CD4-positive, alpha-beta T cell treated with Interleukin-4 for 1 hour (primary cell): ENCODE measurements around the gene STXBP6.

Experiments
- DNase-seq, 2 donors: peaks; one replicate each; pipeline ENCODE4 v3.0.0-alpha.2; 2020 to 2022

Gene STXBP6

DNA sequence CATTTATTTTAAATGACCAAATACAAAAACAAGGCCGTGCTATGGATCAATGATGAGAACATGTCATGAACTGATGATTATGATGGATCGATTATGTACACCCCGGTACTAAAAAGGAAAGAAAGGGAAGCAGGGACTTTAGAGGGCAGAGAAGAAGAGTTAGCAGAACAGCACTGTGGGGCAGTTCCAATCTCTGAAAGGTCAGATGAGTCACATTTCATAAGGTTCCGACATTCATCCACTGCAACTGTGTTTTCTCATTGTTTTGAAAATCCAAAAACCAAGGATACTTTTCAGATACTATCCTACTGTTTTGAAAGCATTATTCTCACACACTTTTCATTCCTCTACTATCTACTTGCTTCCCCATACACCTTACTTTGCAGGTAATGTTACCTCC lies 169.3 kb downstream of the STXBP6 start:
- DNase-seq: no peak

DNA sequence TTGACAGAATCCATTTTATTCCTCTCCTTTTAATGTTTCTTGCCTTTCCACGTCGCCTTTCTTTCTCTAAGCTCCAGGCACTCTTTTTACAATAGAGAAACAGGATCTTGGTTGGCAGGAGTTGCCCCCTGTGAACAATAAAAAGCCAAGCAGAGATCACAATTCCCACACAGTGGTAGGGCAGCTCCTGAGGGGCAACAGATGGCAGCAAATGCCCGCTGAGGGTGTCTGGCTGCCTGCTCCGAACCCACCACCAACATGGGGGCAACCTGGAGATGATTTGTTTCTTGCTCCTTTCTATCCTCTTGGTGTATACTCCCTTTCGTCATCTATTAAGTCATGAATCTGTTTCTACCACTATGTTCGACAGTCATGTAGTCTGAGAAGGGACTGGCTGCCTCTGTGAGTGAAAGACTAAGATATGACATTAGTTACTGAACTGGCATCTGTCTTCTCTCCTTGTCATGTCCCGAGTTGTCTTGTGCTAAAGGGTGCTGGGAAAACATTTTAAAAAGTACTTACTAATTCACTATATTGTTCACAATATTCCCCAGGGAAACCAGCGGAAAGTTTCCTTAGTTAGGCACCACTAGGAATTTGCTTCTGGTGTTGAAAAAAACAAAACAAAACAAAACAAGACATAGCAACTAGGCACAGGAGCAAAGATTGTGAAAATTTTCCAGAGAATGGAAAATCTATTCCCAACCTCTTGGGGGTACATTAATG lies 170.1 kb downstream of the STXBP6 start:
- no peak for DNase-seq

DNA sequence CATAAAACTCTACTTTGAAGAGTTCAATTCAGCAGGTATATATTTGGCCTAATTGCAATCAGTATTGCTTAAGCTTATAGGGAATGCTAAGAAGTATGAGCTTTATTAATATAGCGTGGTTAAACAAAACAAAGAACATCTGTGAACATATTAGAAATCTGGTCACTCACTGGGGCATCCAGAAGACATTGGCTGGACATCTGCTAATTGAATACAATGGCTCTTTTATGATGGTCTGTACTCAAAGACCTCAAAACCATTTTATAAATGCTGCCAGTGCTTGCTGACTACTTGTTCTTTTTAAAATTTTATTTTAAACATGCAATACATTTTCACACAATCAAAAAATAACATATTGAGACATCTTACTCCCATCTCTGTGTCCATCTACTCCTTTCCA lies 173.0 kb downstream of the STXBP6 start:
- no peak for DNase-seq

DNA sequence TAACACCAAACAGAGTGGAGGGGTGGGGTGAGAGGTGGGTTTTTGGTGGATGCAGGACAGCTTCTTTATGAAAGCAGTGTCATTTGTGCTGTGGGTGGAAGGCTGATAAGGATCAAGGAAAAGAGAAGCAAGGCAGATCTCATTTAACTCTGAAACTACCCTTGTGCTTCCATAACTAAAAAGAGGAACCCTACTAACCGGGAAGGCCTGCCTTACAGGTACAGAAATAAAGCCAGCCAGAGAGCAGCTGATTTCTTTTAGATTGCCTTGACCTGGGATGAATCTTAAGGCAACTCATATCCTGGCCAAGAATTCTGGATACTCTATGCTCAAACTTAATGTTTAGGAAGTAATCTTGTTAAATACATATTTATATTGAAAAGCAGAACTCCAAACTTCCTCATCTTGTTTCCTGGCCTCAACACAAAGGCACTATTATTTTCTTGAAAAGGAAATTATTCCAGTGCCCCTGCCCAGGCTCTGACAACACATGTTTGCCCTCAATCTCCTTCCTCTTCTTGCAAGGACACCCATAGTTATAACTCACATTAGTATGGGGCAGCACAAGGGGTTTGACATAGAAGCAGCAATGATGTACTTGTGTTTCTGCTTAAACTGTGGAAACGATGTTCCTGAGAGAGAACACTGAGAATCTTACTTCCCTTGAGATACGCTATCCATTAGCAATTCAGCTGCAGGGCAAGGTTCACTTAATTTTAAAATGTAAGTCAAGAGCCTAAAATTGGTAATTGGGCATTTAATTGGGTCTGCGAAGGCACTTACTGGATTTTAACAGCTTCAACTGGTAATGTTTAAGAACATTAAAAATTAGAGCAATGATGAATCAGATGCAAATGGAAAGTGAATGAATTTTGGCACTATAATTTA lies 173.7 kb downstream of the STXBP6 start:
- DNase-seq: peak in 1 of 2 donors; percentile 0

DNA sequence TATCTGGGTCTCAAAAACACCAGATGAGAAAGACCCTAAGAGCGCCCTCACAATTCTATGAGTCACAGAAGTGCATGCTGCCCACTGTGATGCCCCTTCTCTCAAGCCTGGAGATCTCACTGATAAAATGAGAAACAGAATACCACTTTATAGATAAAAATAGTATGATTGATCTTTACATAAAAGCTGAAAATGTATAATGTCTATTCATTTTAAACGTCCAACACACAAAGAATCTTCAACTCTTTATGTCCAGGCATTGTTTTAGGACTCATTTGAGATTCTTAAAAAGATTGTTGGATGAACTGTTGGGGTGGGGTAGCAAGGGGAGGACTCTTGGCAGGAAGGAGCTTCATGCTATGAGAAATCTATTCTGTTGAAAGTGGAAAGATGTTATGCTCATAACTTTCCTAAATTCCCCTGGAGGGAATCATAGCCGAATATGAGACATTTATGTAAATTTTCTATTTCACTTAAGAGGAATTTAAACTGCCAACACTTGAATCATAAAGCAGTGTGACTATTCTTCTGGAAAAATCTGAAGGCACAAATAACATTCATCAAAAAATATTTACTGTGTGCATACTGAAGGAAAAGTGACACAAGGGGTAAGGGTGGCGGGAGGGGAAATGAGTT lies 174.6 kb downstream of the STXBP6 start:
- no peak for DNase-seq

DNA sequence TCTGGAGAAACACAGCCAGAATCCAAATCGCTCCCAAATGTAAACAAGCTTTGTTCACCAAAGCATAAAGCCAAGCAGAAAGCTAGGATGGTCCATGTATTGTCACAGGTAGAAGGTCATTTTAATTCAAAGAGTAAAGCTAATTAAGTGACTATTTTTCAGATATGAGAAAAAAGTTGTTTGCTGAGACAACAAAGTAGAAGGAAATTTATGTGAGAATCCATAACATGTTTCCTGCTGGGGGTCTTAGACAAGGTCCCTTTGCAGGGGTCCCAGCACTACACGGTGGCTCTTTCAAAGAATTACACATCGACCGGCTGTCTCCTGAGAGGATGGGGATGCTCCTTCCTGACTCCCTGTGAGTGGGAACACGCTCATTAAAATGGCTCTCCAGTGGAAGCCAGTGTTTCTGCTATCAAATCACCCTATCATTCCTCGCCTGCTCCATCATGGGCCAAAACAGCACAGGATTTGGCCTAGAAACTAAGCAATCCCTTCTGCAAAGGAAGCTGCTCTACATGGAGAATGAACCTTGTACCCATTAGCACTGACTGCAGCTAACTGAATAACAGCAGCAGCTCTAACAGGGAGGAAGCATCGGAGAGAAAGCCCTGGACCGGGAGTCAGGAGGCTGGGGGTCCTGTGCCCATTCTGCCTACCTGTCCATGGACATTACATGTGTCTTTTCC lies 175.3 kb downstream of the STXBP6 start:
- no peak for DNase-seq

DNA sequence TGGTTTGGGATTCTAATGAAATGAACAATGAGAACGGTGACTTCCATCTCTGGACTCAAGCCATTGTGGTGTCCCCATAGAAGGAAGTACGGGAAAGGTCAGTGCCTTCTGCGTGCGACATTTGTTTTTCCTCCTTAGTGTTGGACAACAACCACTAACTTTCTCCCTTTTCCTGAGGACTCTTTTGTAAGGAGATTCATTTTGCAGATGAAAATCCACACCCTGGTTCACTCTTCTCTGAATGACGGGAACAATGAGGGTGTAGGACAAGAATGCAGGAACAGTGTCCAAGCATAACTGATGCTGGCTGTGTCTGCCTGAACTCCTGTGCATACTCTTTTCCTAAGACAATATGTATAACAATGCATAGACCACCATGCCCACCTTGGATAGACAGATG lies 176.4 kb downstream of the STXBP6 start:
- no peak for DNase-seq

DNA sequence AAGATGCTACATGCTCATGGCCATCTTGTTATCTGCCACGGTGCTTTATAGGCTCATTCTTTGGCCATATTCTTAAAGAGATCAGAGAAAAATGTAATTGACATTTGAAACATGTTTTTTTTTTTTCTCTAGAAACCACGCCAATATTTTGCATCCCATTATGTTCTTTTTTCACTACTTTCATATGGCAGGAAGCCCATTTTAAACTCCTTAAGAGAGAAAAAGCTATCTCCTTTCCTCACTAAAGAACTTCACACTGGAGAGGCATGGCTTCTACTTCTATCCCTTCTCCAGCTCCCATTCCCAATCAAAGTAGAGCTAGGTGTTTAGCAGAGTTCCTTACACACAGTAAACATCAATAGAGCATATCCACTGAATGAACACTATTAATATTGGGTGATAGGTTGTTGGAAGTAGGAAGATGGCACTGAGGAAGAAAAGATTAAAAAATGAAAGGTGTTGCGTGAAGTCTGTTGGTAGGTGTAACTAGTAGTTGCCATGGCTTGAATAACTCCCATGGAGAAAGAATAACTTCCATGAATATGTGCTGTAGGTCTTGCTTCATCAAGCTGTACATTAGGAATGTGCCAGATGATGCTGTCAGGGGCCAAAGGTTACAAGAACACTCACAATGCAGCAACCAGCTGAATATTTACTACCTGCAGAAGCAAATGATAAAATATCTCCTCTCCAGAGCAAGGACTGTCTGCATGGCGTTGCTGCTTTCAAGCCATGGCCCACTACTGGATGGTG lies 178.8 kb downstream of the STXBP6 start:
- DNase-seq: no peak

DNA sequence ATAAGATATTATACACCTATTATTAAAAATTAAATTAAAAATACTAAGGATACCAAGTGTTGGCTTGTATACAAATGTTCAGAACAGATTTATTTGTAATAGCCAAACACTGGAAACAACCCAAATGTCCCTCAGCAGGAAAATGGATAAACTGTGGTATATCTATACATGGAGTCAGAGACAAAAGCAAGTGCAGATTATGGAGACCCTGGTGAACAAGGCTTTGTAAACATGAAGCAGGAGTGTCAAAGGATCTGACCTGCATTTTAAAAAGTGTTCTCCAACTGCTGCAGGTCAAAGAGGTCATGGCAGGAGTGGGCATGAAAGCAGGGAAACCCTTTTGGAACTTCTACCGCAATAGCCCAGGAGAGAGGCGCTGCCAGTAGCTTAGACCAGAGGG lies 181.6 kb downstream of the STXBP6 start:
- no peak for DNase-seq

DNA sequence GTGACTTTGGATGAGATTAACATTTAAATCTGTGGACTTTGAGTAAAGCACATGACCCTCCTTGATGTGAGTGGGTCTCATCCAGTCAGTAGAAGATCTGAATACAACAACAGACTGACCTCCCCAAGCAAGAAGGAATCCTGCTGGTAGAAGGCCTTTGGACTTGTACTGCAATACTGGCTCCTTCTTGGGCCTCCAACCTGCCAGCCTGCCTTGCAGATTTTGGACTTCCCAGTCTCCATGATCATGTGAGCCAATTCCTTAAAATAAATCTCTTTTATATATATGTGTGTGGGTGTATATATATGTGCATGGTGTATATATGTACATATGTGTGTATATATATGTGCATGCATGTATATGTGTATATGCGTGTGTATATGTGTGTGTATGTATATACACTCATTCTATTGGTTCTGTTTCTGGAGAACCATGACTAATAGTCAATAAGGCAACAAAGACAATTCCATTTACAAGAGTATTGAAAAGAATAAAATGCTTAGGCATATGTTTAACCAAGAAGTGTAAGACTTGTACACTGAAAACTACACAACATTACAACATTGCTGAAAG lies 183.8 kb downstream of the STXBP6 start:
- DNase-seq: no peak

DNA sequence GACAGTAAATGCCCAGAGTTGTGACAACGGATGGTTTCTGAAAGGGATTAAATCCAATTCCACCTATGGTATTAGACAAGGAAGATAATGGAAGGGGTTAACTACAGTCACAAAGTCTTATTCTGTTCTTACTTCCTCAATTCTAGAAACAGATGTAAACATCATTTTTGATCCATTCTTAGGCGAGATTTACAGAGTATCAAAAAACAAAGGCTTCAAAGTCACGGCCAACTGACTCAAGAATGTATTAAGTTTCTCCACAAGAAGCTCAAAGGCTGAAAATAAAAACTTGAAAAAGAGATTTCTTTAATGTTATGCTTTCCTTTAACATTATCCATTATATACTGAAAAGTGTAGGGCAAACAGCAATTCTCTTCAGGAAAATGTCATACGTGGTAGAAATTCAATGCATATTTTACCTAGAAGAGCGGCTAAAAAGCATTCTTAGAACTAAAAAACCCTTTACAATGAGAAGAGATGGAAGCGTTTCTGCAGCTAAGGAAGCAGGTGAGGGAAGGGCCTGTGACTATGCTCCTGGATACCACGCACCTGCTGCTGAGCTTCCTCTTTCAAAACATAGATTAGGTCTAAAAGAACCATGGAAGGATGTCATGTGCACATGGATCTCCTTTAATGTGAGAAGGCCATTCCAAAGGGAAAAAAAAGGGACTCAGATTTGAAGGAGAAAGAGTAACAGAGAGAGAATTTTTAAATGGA lies 185.8 kb downstream of the STXBP6 start:
- no peak for DNase-seq

DNA sequence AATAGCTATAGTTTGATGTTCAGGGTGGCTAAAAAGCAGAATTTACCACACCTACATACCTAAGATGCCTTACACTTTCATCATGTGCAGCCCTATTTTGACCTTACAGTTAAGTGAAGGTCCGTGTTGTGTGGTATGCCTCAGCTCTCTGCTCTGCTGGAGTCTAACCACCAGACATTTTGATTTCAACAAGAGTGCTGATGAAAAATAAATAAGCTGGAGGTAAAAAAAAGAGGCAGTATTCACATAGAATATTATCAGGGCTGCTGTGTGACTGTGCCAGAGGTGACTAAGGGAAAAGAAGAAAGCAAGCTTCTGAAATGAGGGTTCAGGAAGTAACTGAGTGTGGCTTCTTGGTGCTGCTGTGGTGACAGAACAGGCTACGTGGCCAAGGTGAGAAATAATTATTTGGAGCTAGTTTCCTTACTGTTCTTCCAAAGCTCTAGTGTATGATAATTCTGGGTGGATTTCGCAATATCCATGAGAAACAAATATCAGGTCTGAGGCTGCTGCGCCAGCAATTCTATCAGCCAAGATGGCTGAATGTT lies 188.8 kb downstream of the STXBP6 start:
- DNase-seq: no peak

DNA sequence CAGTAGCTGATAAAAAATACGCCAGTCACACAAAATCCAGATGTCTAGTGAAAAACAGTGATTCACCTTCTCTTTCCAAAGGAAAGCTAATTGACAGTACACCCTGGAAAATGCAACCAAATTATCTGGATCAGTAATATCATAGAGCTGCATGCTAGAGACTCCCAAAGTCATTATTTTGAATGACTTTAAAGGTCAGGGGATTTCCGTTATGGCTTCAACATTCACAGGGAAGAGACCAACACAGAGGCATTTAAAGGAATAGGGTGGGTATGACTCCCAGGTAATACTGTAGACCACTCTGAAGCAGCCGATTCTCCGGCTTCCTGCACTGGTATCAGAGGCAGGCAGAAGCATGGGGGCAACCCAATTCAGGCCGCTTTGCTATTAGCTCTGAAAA lies 190.4 kb downstream of the STXBP6 start:
- DNase-seq: no peak

DNA sequence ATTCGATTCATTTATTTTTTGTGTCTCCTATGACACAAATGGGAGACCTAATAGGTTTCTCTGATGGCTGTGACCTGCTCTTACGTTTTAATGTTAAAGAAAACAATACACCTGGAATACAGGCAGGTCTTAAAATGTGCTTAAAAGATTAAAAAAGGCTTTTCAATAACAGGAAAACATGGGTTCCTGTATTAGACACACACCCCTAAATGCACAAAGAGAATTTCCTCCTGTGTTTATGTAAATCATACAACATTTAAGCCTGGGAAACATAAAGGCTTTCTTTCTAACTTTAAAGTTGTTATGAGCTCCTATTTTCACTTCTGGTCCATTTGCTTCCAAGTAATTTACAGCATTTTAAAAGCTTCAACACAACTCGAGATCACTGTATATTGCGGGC lies 191.3 kb downstream of the STXBP6 start:
- DNase-seq: no peak

DNA sequence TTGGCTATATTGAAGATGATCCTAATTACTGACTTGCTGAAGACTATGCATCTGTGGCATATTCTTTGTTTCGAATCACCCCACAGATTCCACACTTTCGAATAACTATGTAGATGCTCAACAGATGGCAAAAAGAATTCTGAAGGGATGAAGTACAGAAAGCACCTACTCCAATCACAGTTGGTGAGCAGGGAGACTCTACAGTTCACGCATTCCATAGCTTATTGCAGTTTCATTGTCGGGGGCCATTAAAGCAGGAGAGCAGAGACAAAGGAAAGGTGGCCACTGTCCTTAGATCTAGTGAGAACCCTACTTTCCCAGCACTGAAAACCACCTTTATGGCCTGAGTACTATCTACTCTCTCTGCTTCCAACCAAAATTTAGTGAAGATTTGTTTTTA lies 191.9 kb downstream of the STXBP6 start:
- no peak for DNase-seq

DNA sequence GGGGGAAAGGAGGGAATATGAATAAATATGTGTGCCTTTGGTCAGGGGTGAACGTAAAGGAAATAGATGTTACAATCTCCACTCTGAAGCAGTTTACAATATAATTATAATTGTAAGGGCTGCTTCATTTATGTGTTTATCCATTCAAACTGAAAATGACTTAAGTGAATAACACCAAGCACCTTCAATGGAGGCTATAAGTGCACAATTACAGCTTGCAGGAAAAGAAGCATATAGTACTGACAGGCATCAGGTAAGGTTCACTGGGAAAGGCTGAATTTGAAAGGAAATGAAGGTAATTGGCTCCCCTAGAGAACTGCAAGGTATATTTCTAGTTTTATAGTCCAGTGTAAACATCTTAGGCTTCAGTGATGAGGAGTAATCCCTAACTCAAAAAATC lies 192.7 kb downstream of the STXBP6 start:
- no peak for DNase-seq

DNA sequence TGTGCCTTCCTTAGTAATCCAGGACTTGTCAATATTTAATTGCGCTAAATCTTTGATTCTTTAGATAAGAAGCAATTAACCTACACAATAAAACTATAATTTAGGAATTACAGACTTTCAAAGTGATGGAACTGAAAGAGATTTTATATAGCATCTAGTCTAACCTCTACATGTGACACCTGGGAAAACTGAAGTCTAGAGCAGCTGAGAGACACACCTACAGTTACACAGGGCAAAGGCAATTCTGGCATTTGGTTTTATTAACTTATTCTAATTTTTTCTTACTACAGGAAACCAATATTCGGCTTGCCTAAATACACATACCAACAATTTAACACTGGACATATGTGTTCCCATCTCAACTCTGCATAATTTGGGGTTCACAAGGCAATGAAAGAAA lies 196.5 kb downstream of the STXBP6 start:
- DNase-seq: no peak

DNA sequence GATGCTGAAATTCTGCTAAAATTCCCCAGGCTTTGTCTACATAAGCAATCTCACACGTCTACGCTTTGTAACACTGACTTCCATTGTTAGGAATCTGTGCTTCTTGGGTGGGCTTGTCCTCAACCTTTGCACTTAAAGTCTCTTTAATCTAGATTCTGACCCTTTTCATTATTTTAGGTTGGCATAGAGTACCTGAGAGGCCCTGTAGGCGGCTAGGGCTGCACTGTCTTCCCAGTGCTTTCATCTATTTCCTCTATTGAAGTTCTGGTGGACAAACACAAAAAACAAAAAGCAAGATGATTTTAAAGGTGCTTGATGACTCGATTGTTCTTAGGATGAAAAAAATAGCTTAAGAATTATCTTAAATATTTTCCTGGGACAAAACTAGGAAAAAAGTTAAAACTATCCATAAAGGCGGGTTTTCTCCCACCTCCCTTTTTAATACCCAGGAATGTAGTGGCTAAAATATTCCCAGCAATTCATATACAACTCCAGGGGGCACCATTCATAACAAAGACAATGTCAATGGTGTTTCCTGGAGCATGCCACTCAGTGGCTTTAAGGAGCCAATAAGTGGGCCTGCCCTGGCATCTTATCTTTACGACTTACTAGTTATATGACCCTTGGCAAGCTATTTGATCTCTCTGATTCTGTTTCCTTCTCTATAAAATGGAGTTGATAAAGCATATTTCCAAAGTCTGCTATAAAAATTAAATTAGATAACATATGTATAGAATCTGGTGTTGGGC lies 197.5 kb downstream of the STXBP6 start:
- DNase-seq: no peak

DNA sequence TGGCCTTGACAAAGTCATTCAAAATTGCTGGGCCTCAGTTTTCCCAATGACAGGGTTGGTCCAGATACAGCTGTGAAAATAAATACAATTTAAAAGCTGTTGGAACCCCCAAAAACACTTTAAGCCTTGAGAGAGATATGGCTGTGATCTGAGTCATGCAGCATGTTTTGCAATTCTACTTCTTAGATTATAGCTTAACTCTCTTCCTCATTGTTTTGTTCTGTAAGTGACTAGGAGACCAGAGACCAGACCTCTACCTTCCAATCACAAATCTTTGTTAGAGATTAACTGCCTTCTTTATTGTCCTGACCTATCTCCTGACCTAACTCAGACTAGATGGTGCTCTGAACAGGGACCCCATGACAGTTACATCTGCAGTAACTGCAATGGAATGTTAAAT lies 198.1 kb downstream of the STXBP6 start:
- DNase-seq: no peak

DNA sequence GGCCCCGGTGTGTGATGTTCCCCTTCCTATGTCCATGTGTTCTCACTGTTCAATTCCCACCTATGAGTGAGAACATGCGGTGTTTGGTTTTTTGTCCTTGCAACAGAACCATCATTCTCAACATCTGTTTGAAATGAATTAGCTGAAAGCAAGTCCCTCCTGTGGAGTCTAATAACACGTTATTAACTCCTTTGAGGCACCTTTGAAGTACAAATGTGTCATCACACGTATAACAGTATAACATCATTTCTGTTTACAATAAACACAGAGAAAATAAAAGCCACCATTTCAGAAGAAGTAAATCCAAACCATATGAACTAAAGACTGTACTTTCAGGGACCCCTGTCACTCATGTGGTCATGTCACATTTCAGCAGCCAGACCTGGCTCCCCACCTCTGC lies 198.5 kb downstream of the STXBP6 start:
- DNase-seq: no peak
